Osteocyte (in vitro differentiated cells): ENCODE data around the gene PAEP. TPM values are rescaled to one million over a fixed set of nuclear protein-coding genes. Genes with fewer than 3 reads are reported as not detected.

Source experiments
- DNase-seq: peaks from one replicate; pipeline ENCODE4 v3.0.0; 2021; ENCODE audit warnings: mixed read lengths; ENCODE audit not compliant: unreplicated experiment; ENCODE audit errors: extremely low spot score
- H3K27ac Mint-ChIP-seq: one replicate; pipeline ENCODE4 v1.8.0; 2021; ENCODE audit warnings: mild to moderate bottlenecking, mixed read lengths; ENCODE audit not compliant: unreplicated experiment
- H3K27me3 Mint-ChIP-seq: one replicate; pipeline ENCODE4 v1.8.0; 2021; ENCODE audit warnings: mixed read lengths; ENCODE audit not compliant: unreplicated experiment
- H3K36me3 Mint-ChIP-seq: one replicate; pipeline ENCODE4 v1.8.0; 2021; ENCODE audit warnings: mixed read lengths; ENCODE audit not compliant: unreplicated experiment
- H3K4me1 Mint-ChIP-seq: one replicate; pipeline ENCODE4 v1.8.0; 2021; ENCODE audit warnings: mixed read lengths; ENCODE audit not compliant: unreplicated experiment
- H3K4me3 Mint-ChIP-seq: one replicate; pipeline ENCODE4 v1.8.0; 2021; ENCODE audit warnings: mild to moderate bottlenecking, moderate library complexity, mixed read lengths; ENCODE audit not compliant: unreplicated experiment
- H3K9me3 Mint-ChIP-seq: one replicate; pipeline ENCODE4 v1.8.0; 2021; ENCODE audit warnings: mixed read lengths; ENCODE audit not compliant: unreplicated experiment
- CTCF ChIP-seq: fragments of 200-600 bp; sonication (generic); IDR thresholded peaks from 2 replicates; pipeline ENCODE4 v1.5.0; 2021; ENCODE audit warnings: antibody characterized with exemption, mild to moderate bottlenecking, moderate library complexity
- total RNA-seq: library from RNA; stranded (reverse); gene quantifications from 2 replicates; pipeline ENCODE4 v1.2.1, GENCODE V29; 2021

PAEP gene
- total RNA-seq, 1 donor from 2014 or later: not detected

- peaks cover 2% of the 10 kb centered on the region for H3K27me3 Mint-ChIP-seq
- no peak overlapping the region for H3K27ac Mint-ChIP-seq
- DNase-seq: no peak
These were observed 26.1 kb downstream of the PAEP start for GRCh38 chr9:135587658-135588057.

GRCh38 chr9:135588371-135588770 is 26.8 kb downstream of the PAEP start:
- Mint-ChIP-seq H3K4me3 (no peak overlapping the region), H3K27me3 (peaks cover 2% of the 10 kb centered on the region), H3K36me3 (no peaks in the 10 kb centered on the region), H3K4me1 (no peaks in the 10 kb centered on the region), H3K27ac (no peak overlapping the region), H3K9me3 (no peaks in the 10 kb centered on the region)
- TF ChIP-seq CTCF: no peak
- DNase-seq: no peak

More at GRCh38 chr9:135587658-135588057, 26.1 kb downstream of the PAEP start:
- Mint-ChIP-seq H3K36me3 (no peaks in the 10 kb centered on the region), H3K4me1 (no peaks in the 10 kb centered on the region), H3K4me3 (no peak overlapping the region), H3K9me3 (no peaks in the 10 kb centered on the region)
- no peak for TF ChIP-seq CTCF

- no peak for TF ChIP-seq CTCF
- Mint-ChIP-seq H3K36me3 (no peaks in the 10 kb centered on the region), H3K27me3 (peaks cover 2% of the 10 kb centered on the region), H3K27ac (no peak overlapping the region), H3K9me3 (no peaks in the 10 kb centered on the region), H3K4me1 (no peaks in the 10 kb centered on the region), H3K4me3 (no peak overlapping the region)
- no peak for DNase-seq
These were observed 27.5 kb downstream of the PAEP start for GRCh38 chr9:135588886-135589595.

- H3K4me1 Mint-ChIP-seq: no peaks in the 10 kb centered on the region
- no peak overlapping the region for H3K27ac Mint-ChIP-seq
- no peaks in the 10 kb centered on the region for H3K9me3 Mint-ChIP-seq
- no peak for TF ChIP-seq CTCF
- no peaks in the 10 kb centered on the region for H3K36me3 Mint-ChIP-seq
- peaks cover 2% of the 10 kb centered on the region for H3K27me3 Mint-ChIP-seq
- DNase-seq: no peak
- no peak overlapping the region for H3K4me3 Mint-ChIP-seq
These were observed 28.3 kb downstream of the PAEP start for GRCh38 chr9:135589596-135590485.

- Mint-ChIP-seq H3K27me3 (no peaks in the 10 kb centered on the region), H3K4me1 (no peaks in the 10 kb centered on the region), H3K36me3 (no peaks in the 10 kb centered on the region), H3K27ac (no peak overlapping the region), H3K9me3 (no peaks in the 10 kb centered on the region), H3K4me3 (no peak overlapping the region)
- TF ChIP-seq CTCF: no peak
- DNase-seq: no peak
These were observed 29.0 kb downstream of the PAEP start for GRCh38 chr9:135590486-135591079.
